HG03280 (cell line): ENCODE measurements around the gene PLCG1.

Experiments used
- ATAC-seq: cut with Tn5 transposase; IDR thresholded peaks from one replicate; pipeline ENCODE4 v1.9.1; 2021; ENCODE audit warnings: mild to moderate bottlenecking, moderate library complexity; ENCODE audit not compliant: unreplicated experiment

PLCG1 gene

GRCh38 chr20:41204304-41205265, 67.2 kb downstream of the PLCG1 start:
- ATAC-seq: no peak

GRCh38 chr20:41205313-41205712, 68.0 kb downstream of the PLCG1 start:
- no peak for ATAC-seq

GRCh38 chr20:41213150-41213820, 75.9 kb downstream of the PLCG1 start:
- no peak for ATAC-seq

- ATAC-seq: no peak
Measured at GRCh38 chr20:41214202-41214601, 76.9 kb downstream of the PLCG1 start.

- ATAC-seq: no peak
Measured at GRCh38 chr20:41214666-41215065, 77.3 kb downstream of the PLCG1 start.

- no peak for ATAC-seq
Measured at GRCh38 chr20:41217422-41217821, 80.1 kb downstream of the PLCG1 start.

GRCh38 chr20:41218466-41218865, 81.1 kb downstream of the PLCG1 start:
- no peak for ATAC-seq

- ATAC-seq: no peak
Measured at GRCh38 chr20:41219824-41220223, 82.5 kb downstream of the PLCG1 start.

GRCh38 chr20:41221614-41222218, 84.4 kb downstream of the PLCG1 start:
- ATAC-seq: no peak

- ATAC-seq: no peak
Measured at GRCh38 chr20:41222296-41222695, 85.0 kb downstream of the PLCG1 start.

- no peak for ATAC-seq
Measured at GRCh38 chr20:41222703-41223102, 85.4 kb downstream of the PLCG1 start.

- no peak for ATAC-seq
Measured at GRCh38 chr20:41223112-41223511, 85.8 kb downstream of the PLCG1 start.

GRCh38 chr20:41224281-41224680, 86.9 kb downstream of the PLCG1 start:
- ATAC-seq: no peak

GRCh38 chr20:41225091-41225490, 87.7 kb downstream of the PLCG1 start:
- no peak for ATAC-seq

- ATAC-seq: no peak
Measured at GRCh38 chr20:41226426-41226825, 89.1 kb downstream of the PLCG1 start.
